Astrocyte of the cerebellum (primary cell): ENCODE data around the gene LRP1B.

Experiments used
- DNase-seq: peaks from one replicate; pipeline ENCODE4 v3.0.0-alpha.2; 2011; ENCODE audit warnings: low read depth
- H3K4me3 ChIP-seq: 2 replicates; pipeline ENCODE4 v1.5.1; 2011; ENCODE audit warnings: mild to moderate bottlenecking, low read depth, low read length, moderate library complexity
- in situ Hi-C: cut with HindIII; loops from 2 replicates; pipeline ENCODE4 v1.10.0; 2017; ENCODE audit warnings: low sequenced_read_pairs
- TF ChIP-seq, protein P1 (sequence below): IDR thresholded peaks from 2 replicates; pipeline ENCODE4 v1.5.1; 2012; ENCODE audit warnings: low read length, low read depth, moderate library complexity, mild to moderate bottlenecking; ENCODE audit errors: missing control alignments

LRP1B gene

DNA sequence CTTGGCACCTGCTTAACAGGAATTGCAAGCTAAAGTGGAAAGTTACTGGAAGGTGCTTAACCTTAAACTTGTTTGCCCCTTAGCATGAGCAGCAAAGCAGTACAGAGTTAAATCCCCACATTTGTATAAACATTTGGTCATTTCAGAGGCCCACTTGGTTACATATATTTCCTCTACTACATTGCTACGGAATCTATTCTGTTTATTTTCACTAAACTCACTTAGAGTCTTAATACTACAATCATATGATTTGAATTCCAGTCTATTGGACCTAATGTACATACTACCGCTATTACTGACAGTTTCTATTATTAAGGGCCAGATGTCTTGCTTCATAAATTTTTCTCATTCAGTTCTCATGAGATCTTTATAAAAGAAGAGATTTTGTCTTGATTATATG, 1294.0 kb downstream of the LRP1B start:
- DNase-seq, result no peak
- TF ChIP-seq, protein P1, sequence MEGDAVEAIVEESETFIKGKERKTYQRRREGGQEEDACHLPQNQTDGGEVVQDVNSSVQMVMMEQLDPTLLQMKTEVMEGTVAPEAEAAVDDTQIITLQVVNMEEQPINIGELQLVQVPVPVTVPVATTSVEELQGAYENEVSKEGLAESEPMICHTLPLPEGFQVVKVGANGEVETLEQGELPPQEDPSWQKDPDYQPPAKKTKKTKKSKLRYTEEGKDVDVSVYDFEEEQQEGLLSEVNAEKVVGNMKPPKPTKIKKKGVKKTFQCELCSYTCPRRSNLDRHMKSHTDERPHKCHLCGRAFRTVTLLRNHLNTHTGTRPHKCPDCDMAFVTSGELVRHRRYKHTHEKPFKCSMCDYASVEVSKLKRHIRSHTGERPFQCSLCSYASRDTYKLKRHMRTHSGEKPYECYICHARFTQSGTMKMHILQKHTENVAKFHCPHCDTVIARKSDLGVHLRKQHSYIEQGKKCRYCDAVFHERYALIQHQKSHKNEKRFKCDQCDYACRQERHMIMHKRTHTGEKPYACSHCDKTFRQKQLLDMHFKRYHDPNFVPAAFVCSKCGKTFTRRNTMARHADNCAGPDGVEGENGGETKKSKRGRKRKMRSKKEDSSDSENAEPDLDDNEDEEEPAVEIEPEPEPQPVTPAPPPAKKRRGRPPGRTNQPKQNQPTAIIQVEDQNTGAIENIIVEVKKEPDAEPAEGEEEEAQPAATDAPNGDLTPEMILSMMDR, result no peak
- in situ Hi-C loops, result no loop called here
- no peak overlapping the region for H3K4me3 ChIP-seq

DNA sequence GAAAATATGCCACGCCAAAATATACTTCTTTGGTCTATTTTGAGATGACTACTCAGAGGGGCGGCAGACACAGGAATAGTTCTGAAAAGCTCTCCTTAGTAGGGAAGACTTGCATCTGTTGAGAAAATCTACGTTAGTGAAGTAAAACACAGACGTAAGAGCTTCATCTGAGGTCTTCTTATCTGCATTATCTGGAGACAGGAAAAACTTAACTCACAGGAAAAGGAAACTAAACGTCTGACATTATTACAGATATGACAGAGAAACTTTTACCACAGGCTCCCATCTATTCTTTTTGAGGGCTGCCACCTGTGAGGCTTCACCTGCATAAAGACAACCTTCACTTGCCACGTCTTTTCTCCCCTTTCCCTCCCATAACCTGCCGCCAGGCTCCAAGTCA, 1295.7 kb downstream of the LRP1B start:
- no peak for DNase-seq
- TF ChIP-seq, protein P1, result no peak
- in situ Hi-C loops, result no loop called here
- H3K4me3 ChIP-seq, result no peak overlapping the region

DNA sequence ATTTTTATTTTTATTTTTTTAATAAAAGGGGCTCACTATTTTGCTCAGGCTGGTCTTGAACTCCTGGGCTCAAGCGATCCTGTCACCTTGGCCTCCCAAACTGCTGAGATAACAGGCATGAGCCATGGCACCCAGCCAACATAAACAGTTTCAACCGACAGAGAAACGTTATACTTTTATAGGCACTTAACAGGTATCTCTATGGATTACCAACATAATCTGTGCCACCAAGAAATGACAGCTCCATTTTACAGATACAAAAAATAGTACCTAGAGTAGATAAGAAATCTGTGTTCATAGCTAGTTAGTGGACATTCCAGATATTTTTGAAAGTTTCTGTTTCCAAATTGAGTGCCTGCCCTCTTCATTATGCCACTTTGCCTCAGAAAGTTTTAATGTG, 1316.7 kb downstream of the LRP1B start:
- H3K4me3 ChIP-seq, result no peak overlapping the region
- TF ChIP-seq, protein P1, result no peak
- no peak for DNase-seq
- in situ Hi-C loops, result no loop called here

DNA sequence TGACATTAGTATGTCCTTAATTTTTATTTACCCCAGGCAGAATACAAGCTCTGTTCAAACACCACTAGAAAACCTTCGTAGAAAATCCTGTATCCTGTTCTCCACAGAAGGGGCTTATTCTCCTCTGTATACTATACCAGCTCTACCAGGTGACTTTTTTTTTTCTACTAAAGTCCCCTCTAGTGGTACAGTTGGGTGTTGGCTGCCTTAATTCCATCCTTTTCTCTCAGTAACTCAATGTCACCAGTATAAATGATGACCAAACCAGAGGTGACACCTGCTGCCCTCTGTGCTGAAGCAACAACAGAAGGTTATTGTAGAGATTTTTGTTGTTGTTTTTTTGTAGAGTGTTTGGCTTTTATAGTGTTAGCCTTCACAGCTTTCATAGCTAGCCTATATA, 1322.0 kb downstream of the LRP1B start:
- in situ Hi-C loops, result no loop called here
- TF ChIP-seq, protein P1, result peak; percentile 18
- DNase-seq, result no peak

DNA sequence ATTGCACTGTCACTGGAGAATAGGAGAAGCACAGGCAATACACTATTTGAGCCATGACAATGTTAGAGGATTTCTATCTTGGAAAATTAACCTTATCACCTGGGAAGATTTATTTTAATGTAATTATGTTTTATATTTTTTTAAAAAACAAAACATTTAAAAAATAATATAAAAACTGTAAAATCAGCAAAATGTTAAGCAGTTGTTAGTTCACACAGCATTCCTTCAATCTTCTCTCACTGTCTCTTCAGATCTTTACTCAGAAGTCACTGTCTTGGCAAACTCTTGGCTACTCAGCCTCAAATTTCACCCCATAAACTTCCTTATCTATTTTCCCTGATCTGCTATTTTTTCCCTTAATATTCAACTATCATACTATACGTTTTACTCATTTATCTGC, 1322.6 kb downstream of the LRP1B start:
- in situ Hi-C loops, result no loop called here
- TF ChIP-seq, protein P1, result no peak
- no peak overlapping the region for H3K4me3 ChIP-seq
- no peak for DNase-seq

More for the DNA sequence above, 1322.0 kb downstream of the LRP1B start:
- H3K4me3 ChIP-seq, result no peak overlapping the region

DNA sequence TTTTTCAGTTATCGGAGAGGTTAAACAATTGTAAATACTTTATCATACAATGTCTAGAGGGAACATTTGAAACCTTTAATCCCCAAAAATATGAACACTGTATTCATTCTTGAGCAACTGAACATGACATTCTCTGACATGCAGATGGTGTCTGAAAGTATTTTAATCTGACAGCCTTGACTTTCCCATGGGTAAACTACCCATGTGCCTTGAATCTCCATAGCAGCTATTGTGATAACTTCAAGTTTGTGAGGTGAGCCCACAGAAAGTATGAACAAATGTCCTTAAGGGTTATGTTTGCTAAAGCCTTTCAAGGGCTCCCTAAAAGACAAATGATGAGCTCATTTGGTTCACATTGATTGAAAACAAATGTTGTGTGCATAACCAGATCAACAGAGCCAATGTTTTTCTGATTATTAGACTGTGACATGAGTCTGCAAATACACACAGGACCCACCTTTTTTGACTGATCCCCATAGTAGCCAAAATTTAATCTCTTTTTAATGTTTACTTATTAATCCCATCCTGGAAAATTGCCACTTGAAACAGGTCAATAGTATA, 1326.0 kb downstream of the LRP1B start:
- DNase-seq, result no peak
- TF ChIP-seq, protein P1, result no peak
- H3K4me3 ChIP-seq, result no peak overlapping the region
- in situ Hi-C loops, result no loop called here

DNA sequence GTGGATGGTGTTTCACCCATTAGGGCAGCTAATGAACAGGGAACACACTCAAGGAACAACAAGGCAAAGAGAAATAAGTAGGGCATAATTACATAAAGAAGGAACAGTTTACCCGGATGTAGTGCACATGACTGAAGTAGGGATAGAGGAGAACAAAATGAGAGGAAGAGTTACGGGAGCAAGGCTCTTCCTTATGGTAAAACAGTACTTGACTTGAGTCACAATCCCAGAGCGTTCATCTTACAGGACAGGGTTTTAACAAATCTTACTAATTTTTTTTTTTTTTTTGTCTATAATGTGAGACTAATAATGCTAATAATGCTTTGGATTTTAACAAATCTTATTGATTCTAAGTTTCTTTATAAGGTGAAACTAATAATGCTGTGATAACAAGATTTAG, 1329.5 kb downstream of the LRP1B start:
- TF ChIP-seq, protein P1, result no peak
- in situ Hi-C loops, result no loop called here
- H3K4me3 ChIP-seq, result no peak overlapping the region
- DNase-seq, result no peak
